OCI-LY7 (cell line): ENCODE measurements around the gene HERC2. TPM values are rescaled to one million over a fixed set of nuclear protein-coding genes. Genes with fewer than 3 reads are reported as not detected.

Experiments used
- BruUV-seq: library from RNA; stranded (reverse); fragments of 400-500 nt; replicated peaks from 2 replicates; lab custom pipeline; 2021; lab: Mats Ljungman, UMichigan
- CTCF ChIA-PET: fragments of 300-600 bp; sonication (Branson Sonifier 250); formaldehyde crosslinking; loops from one replicate; lab custom pipeline; 2022; ENCODE audit warnings: antibody characterized with exemption; ENCODE audit not compliant: unreplicated experiment; lab: Charles Lee
- POLR2A ChIA-PET: fragments of 300-600 bp; sonication (Branson Sonifier 250); formaldehyde crosslinking; loops from one replicate; lab custom pipeline; 2022; ENCODE audit warnings: antibody characterized with exemption; lab: Charles Lee
- DNase-seq: peaks from one replicate; pipeline ENCODE4 v3.0.0-alpha.2; 2015; ENCODE audit warnings: low spot score
- H2AFZ ChIP-seq: fragments of 200-600 bp; sonication (generic), shearing (Covaris generic); 2 replicates; pipeline ENCODE4 v1.6.1; 2014; ENCODE audit warnings: mild to moderate bottlenecking, antibody characterized with exemption, low read length, moderate library complexity
- H3K27ac ChIP-seq: fragments of 200-600 bp; sonication (generic); 2 replicates; pipeline ENCODE4 v1.5.1; 2014; ENCODE audit warnings: mixed run types, low read depth, mild to moderate bottlenecking, moderate library complexity, low read length, inconsistent platforms; ENCODE audit not compliant: poor library complexity, severe bottlenecking
- H3K36me3 ChIP-seq: fragments of 200-600 bp; sonication (generic); 2 replicates; pipeline ENCODE4 v1.6.1; 2014; ENCODE audit warnings: mild to moderate bottlenecking, antibody characterized with exemption, low read length, moderate library complexity, mixed read lengths; ENCODE audit not compliant: insufficient read depth
- H3K4me1 ChIP-seq: fragments of 200-600 bp; sonication (generic); 2 replicates; pipeline ENCODE4 v1.5.1; 2014; ENCODE audit warnings: mild to moderate bottlenecking, low read length; ENCODE audit not compliant: insufficient read depth, poor library complexity, severe bottlenecking
- H3K4me2 ChIP-seq: fragments of 200-600 bp; sonication (generic); 2 replicates; pipeline ENCODE4 v1.6.1; 2014; ENCODE audit warnings: mild to moderate bottlenecking, low read length
- H3K4me3 ChIP-seq: fragments of 200-600 bp; sonication (generic); 2 replicates; pipeline ENCODE4 v1.5.1; 2014; ENCODE audit warnings: mild to moderate bottlenecking, low read depth, low read length; ENCODE audit not compliant: poor library complexity, severe bottlenecking
- H3K79me2 ChIP-seq: fragments of 200-600 bp; sonication (generic); 2 replicates; pipeline ENCODE4 v1.6.1; 2016; ENCODE audit warnings: low read depth, mild to moderate bottlenecking, low read length, moderate library complexity, mixed read lengths; ENCODE audit not compliant: insufficient read depth
- H3K9me2 ChIP-seq: fragments of 200-600 bp; sonication (generic); 2 replicates; pipeline ENCODE4 v1.6.1; 2016; ENCODE audit warnings: mild to moderate bottlenecking, low read length, mixed read lengths; ENCODE audit not compliant: insufficient read depth
- H3K9me3 ChIP-seq: fragments of 200-600 bp; sonication (generic); 2 replicates; pipeline ENCODE4 v1.6.1; 2014; ENCODE audit warnings: mild to moderate bottlenecking, mixed run types, low read length, mixed read lengths
- H4K20me1 ChIP-seq: fragments of 200-600 bp; sonication (generic); 2 replicates; pipeline ENCODE4 v1.6.1; 2014; ENCODE audit warnings: mild to moderate bottlenecking, antibody characterized with exemption, low read length, moderate library complexity, mixed read lengths; ENCODE audit not compliant: insufficient read depth
- EZH2phosphoT487 ChIP-seq: fragments of 200-600 bp; sonication (generic); IDR thresholded peaks from 2 replicates; pipeline ENCODE4 v1.6.1; 2018; ENCODE audit warnings: low read depth, borderline replicate concordance, mild to moderate bottlenecking, mixed run types, antibody characterized with exemption, low read length, moderate library complexity, mixed read lengths
- intact Hi-C: fragments of 100-400 bp; cut with micrococcal nuclease; formaldehyde crosslinking; loops from one replicate; pipeline ENCODE4 v1.10.0; 2022; ENCODE audit not compliant: unreplicated experiment
- total RNA-seq, 2 experiments: library from RNA; depleted of rRNA in 1 of 2; stranded (reverse); fragments of >200 nt in 1 of 2; shearing (Covaris generic) in 1 of 2; gene quantifications; 2 replicates each; pipeline ENCODE4 v1.2.3, GENCODE V29; 2014 to 2022
- TF ChIP-seq, protein P1 (sequence below): fragments of 200-600 bp; sonication (generic); conservative IDR thresholded peaks from 2 replicates; pipeline ENCODE4 v1.5.1; 2014; ENCODE audit warnings: mild to moderate bottlenecking, antibody characterized with exemption, low read length, moderate library complexity, mixed read lengths

The HERC2 gene
- total RNA-seq, 2 experiments from 2014 or later, result 55.5 to 94.0 TPM

DNA sequence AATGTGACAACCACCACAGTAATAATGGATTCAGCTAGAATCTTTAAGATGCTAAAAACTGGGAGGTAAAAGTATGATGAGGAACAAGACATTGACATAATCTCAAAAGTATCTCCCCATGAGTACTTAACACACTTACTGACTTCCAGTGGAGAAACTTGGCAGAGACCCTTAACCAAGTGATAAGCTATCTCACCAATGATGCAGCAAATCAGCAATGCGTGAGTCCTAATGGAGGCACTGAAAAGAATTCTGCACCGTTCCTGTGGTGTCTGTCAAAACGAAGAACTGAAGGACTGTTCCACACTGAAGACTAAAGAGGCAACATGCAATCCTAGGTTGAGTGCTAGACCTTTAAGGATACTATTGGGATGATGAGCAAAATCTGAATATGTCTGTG lies 154.9 kb downstream of the HERC2 start:
- no peak overlapping the region for H3K27ac ChIP-seq
- no peak overlapping the region for H2AFZ ChIP-seq
- ChIA-PET CTCF (no interaction called here), POLR2A (no interaction called here)
- no peak overlapping the region for H3K4me3 ChIP-seq
- BruUV-seq, result no TSS peak
- intact Hi-C loops, result no loop called here
- no peak for DNase-seq
- no peaks in the 10 kb centered on the region for H3K79me2 ChIP-seq
- no peaks in the 10 kb centered on the region for H4K20me1 ChIP-seq
- H3K36me3 ChIP-seq, result peaks cover 84% of the 10 kb centered on the region
- no peaks in the 10 kb centered on the region for H3K4me1 ChIP-seq
- no peak for TF ChIP-seq EZH2phosphoT487
- TF ChIP-seq, protein P1, sequence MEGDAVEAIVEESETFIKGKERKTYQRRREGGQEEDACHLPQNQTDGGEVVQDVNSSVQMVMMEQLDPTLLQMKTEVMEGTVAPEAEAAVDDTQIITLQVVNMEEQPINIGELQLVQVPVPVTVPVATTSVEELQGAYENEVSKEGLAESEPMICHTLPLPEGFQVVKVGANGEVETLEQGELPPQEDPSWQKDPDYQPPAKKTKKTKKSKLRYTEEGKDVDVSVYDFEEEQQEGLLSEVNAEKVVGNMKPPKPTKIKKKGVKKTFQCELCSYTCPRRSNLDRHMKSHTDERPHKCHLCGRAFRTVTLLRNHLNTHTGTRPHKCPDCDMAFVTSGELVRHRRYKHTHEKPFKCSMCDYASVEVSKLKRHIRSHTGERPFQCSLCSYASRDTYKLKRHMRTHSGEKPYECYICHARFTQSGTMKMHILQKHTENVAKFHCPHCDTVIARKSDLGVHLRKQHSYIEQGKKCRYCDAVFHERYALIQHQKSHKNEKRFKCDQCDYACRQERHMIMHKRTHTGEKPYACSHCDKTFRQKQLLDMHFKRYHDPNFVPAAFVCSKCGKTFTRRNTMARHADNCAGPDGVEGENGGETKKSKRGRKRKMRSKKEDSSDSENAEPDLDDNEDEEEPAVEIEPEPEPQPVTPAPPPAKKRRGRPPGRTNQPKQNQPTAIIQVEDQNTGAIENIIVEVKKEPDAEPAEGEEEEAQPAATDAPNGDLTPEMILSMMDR, result no peak
- no peaks in the 10 kb centered on the region for H3K9me3 ChIP-seq
- no peak overlapping the region for H3K4me2 ChIP-seq
- H3K9me2 ChIP-seq, result no peaks in the 10 kb centered on the region

DNA sequence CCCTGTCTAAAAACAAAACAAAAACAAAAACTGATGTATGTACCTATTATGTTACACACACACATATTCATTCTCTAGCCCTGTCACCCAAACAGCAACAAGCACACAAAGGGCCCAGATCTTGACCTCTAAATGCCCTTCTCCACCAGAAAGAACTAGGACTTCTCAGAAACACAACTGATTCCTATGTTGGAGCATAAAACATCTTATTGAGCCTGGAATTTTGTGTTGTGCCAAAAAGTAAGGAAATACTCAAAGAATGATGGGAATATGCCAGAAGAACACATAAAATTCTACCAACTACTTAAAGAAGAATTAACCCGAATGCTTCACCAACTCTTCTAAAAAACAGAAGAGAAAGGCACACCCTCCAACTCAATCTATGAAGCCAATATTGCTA lies 156.2 kb downstream of the HERC2 start:
- Histone ChIP-seq H3K4me1 (no peaks in the 10 kb centered on the region), H2AFZ (no peak overlapping the region), H3K27ac (no peak overlapping the region), H3K36me3 (peaks cover 89% of the 10 kb centered on the region), H3K9me3 (no peaks in the 10 kb centered on the region), H4K20me1 (no peaks in the 10 kb centered on the region), H3K79me2 (no peaks in the 10 kb centered on the region), H3K9me2 (no peaks in the 10 kb centered on the region), H3K4me3 (no peak overlapping the region), H3K4me2 (no peak overlapping the region)
- ChIA-PET CTCF (no interaction called here), POLR2A (no interaction called here)
- DNase-seq, result no peak
- no TSS peak for BruUV-seq
- TF ChIP-seq, protein P1, result no peak
- intact Hi-C loops, result no loop called here

DNA sequence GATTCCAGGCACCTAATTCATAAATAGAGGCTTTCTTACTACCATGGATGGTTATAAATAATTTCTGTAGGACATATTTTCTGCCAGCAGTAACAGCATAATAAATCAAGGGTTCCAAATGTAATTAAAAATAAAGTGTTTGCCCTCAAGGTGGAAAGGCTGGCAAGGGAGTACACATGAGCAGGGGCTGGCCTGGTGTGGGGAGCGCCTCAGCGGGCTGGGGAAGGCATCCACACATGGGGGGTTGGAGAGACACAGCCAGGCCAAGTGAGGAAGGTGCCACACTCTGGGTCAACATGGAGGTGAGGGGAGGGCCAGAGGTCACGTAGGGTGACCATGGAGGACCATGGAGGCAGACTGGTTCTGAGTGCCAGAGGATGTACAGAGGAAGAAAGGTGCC lies 157.1 kb downstream of the HERC2 start:
- H2AFZ ChIP-seq, result no peak overlapping the region
- no TSS peak for BruUV-seq
- no peak for DNase-seq
- H3K4me1 ChIP-seq, result no peaks in the 10 kb centered on the region
- intact Hi-C loops, result no loop called here
- TF ChIP-seq, protein P1, result no peak
- no peak for TF ChIP-seq EZH2phosphoT487
- H3K36me3 ChIP-seq, result peaks cover 84% of the 10 kb centered on the region
- no peak overlapping the region for H3K4me2 ChIP-seq
- H3K9me3 ChIP-seq, result no peaks in the 10 kb centered on the region
- H3K4me3 ChIP-seq, result no peak overlapping the region
- CTCF ChIA-PET, result no interaction called here
- POLR2A ChIA-PET, result no interaction called here
- no peak overlapping the region for H3K27ac ChIP-seq
- H4K20me1 ChIP-seq, result no peaks in the 10 kb centered on the region
- no peaks in the 10 kb centered on the region for H3K9me2 ChIP-seq
- no peaks in the 10 kb centered on the region for H3K79me2 ChIP-seq
